Endothelial cell of umbilical vein (primary cell): ENCODE data around the gene UBE2QL1. TPM values are rescaled to one million over a fixed set of nuclear protein-coding genes. Genes with fewer than 3 reads are reported as not detected.

ENCODE experiments used
- BruUV-seq: library from RNA; stranded (reverse); fragments of 400-500 nt; replicated peaks from 2 replicates; lab custom pipeline; 2021; lab: Mats Ljungman, UMichigan
- CTCF ChIA-PET: fragments of 300-600, 350-600 bp; sonication (Branson Sonifier 250); formaldehyde crosslinking; loops from one replicate; lab custom pipeline; 2021; ENCODE audit warnings: antibody characterized with exemption, inconsistent platforms; lab: Charles Lee
- POLR2A ChIA-PET: fragments of 300-600, 350-600 bp; sonication (Branson Sonifier 250); formaldehyde crosslinking; loops from one replicate; lab custom pipeline; 2021; ENCODE audit warnings: antibody characterized with exemption, inconsistent platforms; lab: Charles Lee
- DNase-seq: peaks from one replicate; pipeline ENCODE4 v3.0.0-alpha.2; 2011; ENCODE audit warnings: low read depth, low spot score
- FAIRE-seq: peaks from 2 replicates; lab custom pipeline; 2011; peaks lifted over from hg19 to GRCh38; lab: Jason Lieb, UNC
- H2AFZ ChIP-seq: 2 replicates; pipeline ENCODE4 v1.6.0; 2012; ENCODE audit warnings: low read depth, low read length, control low read depth, inconsistent platforms
- H3K27ac ChIP-seq: 2 replicates; pipeline ENCODE4 v1.5.1; 2011; ENCODE audit warnings: low read depth, mild to moderate bottlenecking, control low read depth, low read length, moderate library complexity; ENCODE audit not compliant: insufficient read depth
- H3K27me3 ChIP-seq, 2 experiments: 2 replicates each; pipeline versions ENCODE4 v1.6.0 to v1.6.1; 2011; ENCODE audit warnings: low read length in 2 of 2, mixed read lengths in 1 of 2; ENCODE audit not compliant: control insufficient read depth in 2 of 2, insufficient read depth in 2 of 2
- H3K36me3 ChIP-seq, 2 experiments: 2 replicates in 1 of 2; 3 replicates in 1 of 2; pipeline ENCODE4 v1.5.1; 2011; ENCODE audit warnings: low read length in 2 of 2, mild to moderate bottlenecking in 1 of 2, moderate library complexity in 1 of 2; ENCODE audit not compliant: control insufficient read depth in 2 of 2, insufficient read depth in 2 of 2; ENCODE audit errors: extremely low read depth in 1 of 2
- H3K4me1 ChIP-seq: 3 replicates; pipeline ENCODE4 v1.5.1; 2011; ENCODE audit warnings: mild to moderate bottlenecking, low read length; ENCODE audit not compliant: control insufficient read depth, insufficient read depth; ENCODE audit errors: extremely low read depth
- H3K4me2 ChIP-seq: 2 replicates; pipeline ENCODE4 v1.6.1; 2011; ENCODE audit warnings: low read length, control low read depth, mixed read lengths; ENCODE audit not compliant: insufficient read depth
- H3K4me3 ChIP-seq, 3 experiments: fragments of 200-600 bp in 1 of 3; sonication (generic), shearing (Covaris generic) in 1 of 3; replicated peaks in 1 of 3; 2 replicates each; pipeline ENCODE4 v1.5.1; 2011 to 2016; ENCODE audit warnings: control low read depth in 3 of 3, low read length in 3 of 3, mild to moderate bottlenecking in 2 of 3, inconsistent platforms in 1 of 3, low read depth in 1 of 3, moderate library complexity in 1 of 3; ENCODE audit not compliant: insufficient read depth in 1 of 3
- H3K79me2 ChIP-seq: 2 replicates; pipeline ENCODE4 v1.6.0; 2012; ENCODE audit warnings: low read length, inconsistent platforms; ENCODE audit not compliant: control insufficient read depth, insufficient read depth
- H3K9ac ChIP-seq: replicated peaks from 2 replicates; pipeline ENCODE3; 2011; ENCODE audit warnings: low read length, control low read depth; ENCODE audit not compliant: insufficient read depth; ENCODE audit errors: extremely low read depth
- H3K9me1 ChIP-seq: replicated peaks from 3 replicates; pipeline ENCODE4 v1.6.0; 2011; ENCODE audit warnings: mild to moderate bottlenecking, low read length; ENCODE audit not compliant: control insufficient read depth, insufficient read depth; ENCODE audit errors: extremely low read depth
- H3K9me3 ChIP-seq: replicated peaks from 2 replicates; pipeline ENCODE4 v1.5.1; 2012; ENCODE audit warnings: low read length, inconsistent platforms; ENCODE audit not compliant: control insufficient read depth, insufficient read depth
- H4K20me1 ChIP-seq: replicated peaks from 2 replicates; pipeline ENCODE3; 2011; ENCODE audit warnings: mild to moderate bottlenecking, low read length; ENCODE audit not compliant: control insufficient read depth, insufficient read depth; ENCODE audit errors: extremely low read depth
- EZH2 ChIP-seq: IDR thresholded peaks from 2 replicates; pipeline ENCODE4 v1.6.1; 2012; ENCODE audit warnings: borderline replicate concordance, low read depth, mild to moderate bottlenecking, moderate library complexity, low read length, inconsistent platforms; ENCODE audit not compliant: severe bottlenecking
- FOS ChIP-seq: IDR thresholded peaks from 2 replicates; pipeline ENCODE4 v1.6.1; 2011; ENCODE audit warnings: mild to moderate bottlenecking, low read length, moderate library complexity, borderline replicate concordance; ENCODE audit not compliant: insufficient read depth
- GATA2 ChIP-seq: IDR thresholded peaks from 2 replicates; pipeline ENCODE4 v1.7.0; 2011; ENCODE audit warnings: low read depth, mild to moderate bottlenecking, moderate library complexity, mixed read lengths, low read length; ENCODE audit not compliant: insufficient read length, insufficient read depth
- JUN ChIP-seq: IDR thresholded peaks from 2 replicates; pipeline ENCODE4 v1.6.1; 2011; ENCODE audit warnings: borderline replicate concordance, low read depth; ENCODE audit not compliant: insufficient read length, insufficient read depth
- MYC ChIP-seq: IDR thresholded peaks from one replicate; pipeline ENCODE4 v1.6.1; 2011; ENCODE audit warnings: mild to moderate bottlenecking, low read depth, low read length
- POLR2A ChIP-seq: IDR thresholded peaks from 2 replicates; pipeline ENCODE4 v1.6.1; 2012; ENCODE audit warnings: low read depth, mild to moderate bottlenecking, control low read depth, low read length
- POLR2AphosphoS5 ChIP-seq: IDR thresholded peaks from 2 replicates; pipeline ENCODE4 v1.6.1; 2012; ENCODE audit warnings: low read depth, mild to moderate bottlenecking, control low read depth, low read length, moderate library complexity; ENCODE audit not compliant: insufficient read depth
- dilution Hi-C: fragments of 300-500 bp; cut with MboI; formaldehyde crosslinking; loops from one replicate; pipeline ENCODE4 v1.15.0; 2019; ENCODE audit warnings: low sequenced_read_pairs; ENCODE audit not compliant: extremely low pct_ligation_motif_present
- intact Hi-C: fragments of 100-400 bp; cut with micrococcal nuclease; formaldehyde crosslinking; loops from one replicate; pipeline ENCODE4 v1.10.0; 2022
- polyA plus RNA-seq, 4 experiments: library from polyadenylated mRNA; depleted of rRNA in 3 of 4; stranded (reverse) in 3 of 4; unstranded in 1 of 4; fragments of >200 nt; gene quantifications; 2 replicates each; pipeline versions ENCODE4 v1.2.1 to v1.2.3, GENCODE V29; 2011 to 2012; ENCODE audit warnings: missing spikeins in 1 of 4
- total RNA-seq: library from RNA; stranded (reverse); gene quantifications from 2 replicates; pipeline ENCODE4 v1.2.3, GENCODE V29; 2021
- TF ChIP-seq, protein P1 (sequence below): IDR thresholded peaks from 2 replicates; pipeline ENCODE4 v1.6.1; 2011; ENCODE audit not compliant: insufficient read depth, insufficient read length
- TF ChIP-seq, protein P2 (sequence below), 2 donors: IDR thresholded peaks; 1 replicate in 1 of 2; 2 replicates in 1 of 2; pipeline ENCODE4 v1.5.1; 2011; ENCODE audit warnings: low read length in 2 of 2, mild to moderate bottlenecking in 2 of 2, moderate library complexity in 2 of 2, control low read depth in 1 of 2, inconsistent platforms in 1 of 2, low read depth in 1 of 2; ENCODE audit not compliant: insufficient read depth in 1 of 2; ENCODE audit errors: extremely low read depth in 1 of 2

Gene UBE2QL1
- total and polyA plus RNA-seq, 2 donors (not counting 3 experiments of a cell fraction or from before 2014, with no cell fraction given), result 0.04 to 0.15 TPM

DNA sequence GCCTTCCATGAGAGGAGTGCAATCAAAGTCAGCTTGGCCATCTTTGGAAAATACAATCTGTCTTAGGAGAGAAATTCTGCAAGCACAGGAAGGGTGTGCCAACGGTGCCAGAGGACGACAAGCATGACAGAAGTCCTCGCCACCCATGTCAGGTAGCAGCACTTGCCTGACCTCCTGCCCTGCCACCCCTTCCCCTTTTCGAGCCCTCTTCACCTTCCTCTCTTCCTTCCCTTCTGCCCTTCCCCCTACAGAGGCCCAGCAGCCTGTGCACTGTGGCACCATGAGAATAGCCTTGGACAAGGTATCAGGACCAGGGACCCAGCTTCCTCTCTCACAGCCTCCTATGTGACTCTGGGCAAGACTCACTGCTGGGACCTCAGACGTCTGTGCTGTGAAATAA is 5.3 kb upstream of the UBE2QL1 start:
- Histone ChIP-seq H3K9me3 (no peaks in the 10 kb centered on the region), H3K27me3 (peaks cover 1 to 7% of the 10 kb centered on the region in 2 experiments), H3K9me1 (no peaks in the 10 kb centered on the region), H2AFZ (no peak overlapping the region), H4K20me1 (no peaks in the 10 kb centered on the region), H3K79me2 (no peaks in the 10 kb centered on the region), H3K9ac (no peak overlapping the region), H3K4me1 (no peaks in the 10 kb centered on the region), H3K4me3 (no peak overlapping the region), H3K4me2 (no peak overlapping the region), H3K27ac (no peak overlapping the region), H3K36me3 (no peaks in the 10 kb centered on the region)
- no peak for DNase-seq
- CTCF ChIA-PET, result interaction anchor here (3.9 kb wide), 1 partner anchor 8 kb away, joined by 20 read pairs; no protein-coding TSS in a partner anchor
- no TSS peak for BruUV-seq
- POLR2A ChIA-PET, result no interaction called here
- no peak for FAIRE-seq
- dilution Hi-C loops (no loop called here), intact Hi-C loops (no loop called here)
- no peak for TF ChIP-seq POLR2A
- TF ChIP-seq JUN, result no peak
- no peak for TF ChIP-seq GATA2
- TF ChIP-seq, protein P1, sequence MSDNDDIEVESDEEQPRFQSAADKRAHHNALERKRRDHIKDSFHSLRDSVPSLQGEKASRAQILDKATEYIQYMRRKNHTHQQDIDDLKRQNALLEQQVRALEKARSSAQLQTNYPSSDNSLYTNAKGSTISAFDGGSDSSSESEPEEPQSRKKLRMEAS, result no peak
- TF ChIP-seq POLR2AphosphoS5, result no peak
- TF ChIP-seq MYC, result no peak
- TF ChIP-seq EZH2, result no peak
- TF ChIP-seq FOS, result no peak
- TF ChIP-seq, protein P2, sequence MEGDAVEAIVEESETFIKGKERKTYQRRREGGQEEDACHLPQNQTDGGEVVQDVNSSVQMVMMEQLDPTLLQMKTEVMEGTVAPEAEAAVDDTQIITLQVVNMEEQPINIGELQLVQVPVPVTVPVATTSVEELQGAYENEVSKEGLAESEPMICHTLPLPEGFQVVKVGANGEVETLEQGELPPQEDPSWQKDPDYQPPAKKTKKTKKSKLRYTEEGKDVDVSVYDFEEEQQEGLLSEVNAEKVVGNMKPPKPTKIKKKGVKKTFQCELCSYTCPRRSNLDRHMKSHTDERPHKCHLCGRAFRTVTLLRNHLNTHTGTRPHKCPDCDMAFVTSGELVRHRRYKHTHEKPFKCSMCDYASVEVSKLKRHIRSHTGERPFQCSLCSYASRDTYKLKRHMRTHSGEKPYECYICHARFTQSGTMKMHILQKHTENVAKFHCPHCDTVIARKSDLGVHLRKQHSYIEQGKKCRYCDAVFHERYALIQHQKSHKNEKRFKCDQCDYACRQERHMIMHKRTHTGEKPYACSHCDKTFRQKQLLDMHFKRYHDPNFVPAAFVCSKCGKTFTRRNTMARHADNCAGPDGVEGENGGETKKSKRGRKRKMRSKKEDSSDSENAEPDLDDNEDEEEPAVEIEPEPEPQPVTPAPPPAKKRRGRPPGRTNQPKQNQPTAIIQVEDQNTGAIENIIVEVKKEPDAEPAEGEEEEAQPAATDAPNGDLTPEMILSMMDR (IDR thresholded peaks at IDR 0.05; ENCODE audit: extremely low read depth in 1 of 2, insufficient read depth in 1 of 2, low read depth in 1 of 2, low read length in 2 of 2), result no peak
